GM20000 (cell line): ENCODE results near the gene ATG5.
A peak's percentile ranks its signal among the peaks of the same experiment; 100 is the strongest.

Experiments
- DNase-seq: peaks from one replicate; pipeline ENCODE4 v3.0.0; 2012; ENCODE audit warnings: low spot score
- CTCF ChIP-seq: IDR thresholded peaks from 2 replicates; pipeline ENCODE4 v1.5.1; 2012; ENCODE audit warnings: mild to moderate bottlenecking, control low read depth; ENCODE audit errors: extremely low read depth, missing control alignments

Gene ATG5

GRCh38 chr6:106325336-106326178, at the start of gene ATG5:
Gene ATG5, minus strand, starts transcription at chr6:106325760. Its CDS starts 9,552 bp downstream, at chr6:106316208.
- no peak for TF ChIP-seq CTCF
- peak; percentile 96 for DNase-seq

- TF ChIP-seq CTCF, result no peak
- no peak for DNase-seq
Measured at GRCh38 chr6:106373502-106374239, 48.1 kb upstream of the ATG5 start.

- TF ChIP-seq CTCF, result no peak
- no peak for DNase-seq
Measured at GRCh38 chr6:106372838-106373501, 47.4 kb upstream of the ATG5 start.

GRCh38 chr6:106370639-106371038, 45.1 kb upstream of the ATG5 start:
- no peak for DNase-seq
- no peak for TF ChIP-seq CTCF

GRCh38 chr6:106369739-106370138, 44.2 kb upstream of the ATG5 start:
- no peak for DNase-seq
- TF ChIP-seq CTCF, result no peak

GRCh38 chr6:106363401-106364138, 38.0 kb upstream of the ATG5 start:
- DNase-seq, result no peak
- TF ChIP-seq CTCF, result no peak
